ENCODE measurements around the gene C5orf46. TPM values are rescaled to one million over a fixed set of nuclear protein-coding genes. Genes with fewer than 3 reads are reported as not detected.
"Not testable (repeated sequence)": the region's sequence is repeated elsewhere in the genome, so short reads cannot be mapped to it uniquely, and the experiment has no call there.

Gene C5orf46
- total RNA-seq, 1 experiment from 2014 or later: 10.0 TPM

GRCh38 chr5:147893820-147894219 is 12.5 kb downstream of the C5orf46 start:
- DNase-seq (ENCODE audit: low read depth): peak; percentile 83

- DNase-seq (ENCODE audit: low read depth): peak; percentile 40
Measured at GRCh38 chr5:147892696-147893296, 13.5 kb downstream of the C5orf46 start.

GRCh38 chr5:147887930-147888329 is 18.4 kb downstream of the C5orf46 start:
- DNase-seq (ENCODE audit: low read depth): peak; percentile 69

- DNase-seq (ENCODE audit: low read depth): peak; percentile 58
Measured at GRCh38 chr5:147887026-147887627, 19.2 kb downstream of the C5orf46 start.

- no peak for DNase-seq (ENCODE audit: low read depth)
Measured at GRCh38 chr5:147882586-147883313, 23.6 kb downstream of the C5orf46 start.

GRCh38 chr5:147880487-147880886 is 25.9 kb downstream of the C5orf46 start:
- peak; percentile 16 for DNase-seq (ENCODE audit: low read depth)

- no peak for DNase-seq (ENCODE audit: low read depth)
Measured at GRCh38 chr5:147879784-147880183, 26.6 kb downstream of the C5orf46 start.

- DNase-seq (ENCODE audit: low read depth): no peak
Measured at GRCh38 chr5:147878066-147878759, 28.1 kb downstream of the C5orf46 start, which contains the start of gene SCGB3A2. Gene SCGB3A2 (plus strand): TSS chr5:147878711. CDS start chr5:147878804, 93 bp downstream.

GRCh38 chr5:147876626-147877025 is 29.7 kb downstream of the C5orf46 start:
- no peak for DNase-seq (ENCODE audit: low read depth)

GRCh38 chr5:147876141-147876540 is 30.2 kb downstream of the C5orf46 start:
- no peak for DNase-seq (ENCODE audit: low read depth)

- no peak for DNase-seq (ENCODE audit: low read depth)
Measured at GRCh38 chr5:147874910-147875367, 31.4 kb downstream of the C5orf46 start.

- DNase-seq (ENCODE audit: low read depth): not testable (repeated sequence)
Measured at GRCh38 chr5:147874118-147874875, 32.0 kb downstream of the C5orf46 start.

- DNase-seq (ENCODE audit: low read depth): not testable (repeated sequence)
Measured at GRCh38 chr5:147872744-147873435, 33.4 kb downstream of the C5orf46 start.

GRCh38 chr5:147871980-147872549 is 34.3 kb downstream of the C5orf46 start:
- not testable (repeated sequence) for DNase-seq (ENCODE audit: low read depth)

- not testable (repeated sequence) for DNase-seq (ENCODE audit: low read depth)
Measured at GRCh38 chr5:147869892-147870291, 36.4 kb downstream of the C5orf46 start.

- DNase-seq (ENCODE audit: low read depth): no peak
Measured at GRCh38 chr5:147869112-147869511, 37.2 kb downstream of the C5orf46 start.

GRCh38 chr5:147863454-147864158 is 42.7 kb downstream of the C5orf46 start:
- no peak for DNase-seq (ENCODE audit: low read depth)

GRCh38 chr5:147860641-147861025 is 45.7 kb downstream of the C5orf46 start:
- no peak for DNase-seq (ENCODE audit: low read depth)

- DNase-seq (ENCODE audit: low read depth): no peak
Measured at GRCh38 chr5:147859962-147860640, 46.2 kb downstream of the C5orf46 start.

Data from M059J (cell line).